ENCODE measurements around the gene DENND4A. TPM values are rescaled to one million over a fixed set of nuclear protein-coding genes. Genes with fewer than 3 reads are reported as not detected.

Gene DENND4A
- total and polyA plus RNA-seq, 11 donors: 2.7 to 26.6 (median 15.1) TPM

GRCh38 chr15:65612949-65613744 is 178.9 kb downstream of the DENND4A start:
- H3K27ac ChIP-seq: no peak overlapping the region
- intact Hi-C loops (cut with DNase I): no loop called here

GRCh38 chr15:65612616-65612946 is 179.5 kb downstream of the DENND4A start:
- no peak for DNase-seq
- Histone ChIP-seq H3K9me3 (no peaks in the 10 kb centered on the region), H3K27ac (peak overlapping the region in 5 of 12 donors; percentile 87 to 98 (median 94)), H3K4me3 (no peak overlapping the region), H3K4me1 (peaks cover 3 to 28% (median 20%) of the 10 kb centered on the region in 12 donors), H3K36me3 (peaks cover 0 to 2% (median 0%) of the 10 kb centered on the region in 9 donors), H3K27me3 (no peaks in the 10 kb centered on the region)
- TF ChIP-seq POLR2A (IDR thresholded peaks at IDR 0.05): no peak
- no peak for TF ChIP-seq CTCF (IDR thresholded peaks at IDR 0.05)
- 69 to 75% (median 72%) methylated on average over 2 of the region's 2 CpGs for WGBS, 4 donors
- intact Hi-C loops (cut with DNase I): no loop called here
- ATAC-seq: no peak

More at GRCh38 chr15:65612949-65613744, 178.9 kb downstream of the DENND4A start:
- no peaks in the 10 kb centered on the region for H3K36me3 ChIP-seq
- H3K4me3 ChIP-seq: no peak overlapping the region
- DNase-seq (no peak), ATAC-seq (no peak)
- peaks cover 3 to 28% (median 20%) of the 10 kb centered on the region in 12 donors for H3K4me1 ChIP-seq
- no peaks in the 10 kb centered on the region for H3K27me3 ChIP-seq
- WGBS, 4 donors: 75 to 80% (median 78%) methylated on average over 6 of the region's 6 CpGs
- TF ChIP-seq POLR2A (IDR thresholded peaks at IDR 0.05): no peak
- TF ChIP-seq CTCF (IDR thresholded peaks at IDR 0.05): no peak
- no peaks in the 10 kb centered on the region for H3K9me3 ChIP-seq

- 68 to 84% (median 83%) methylated on average over 5 of the region's 5 CpGs for WGBS, 4 donors
- no peak for TF ChIP-seq POLR2A (IDR thresholded peaks at IDR 0.05)
- TF ChIP-seq CTCF (IDR thresholded peaks at IDR 0.05): no peak
- Histone ChIP-seq H3K27me3 (no peaks in the 10 kb centered on the region), H3K36me3 (peaks cover 0 to 8% (median 0%) of the 10 kb centered on the region in 9 donors), H3K9me3 (no peaks in the 10 kb centered on the region), H3K4me1 (peaks cover 3 to 28% (median 20%) of the 10 kb centered on the region in 12 donors), H3K27ac (peak overlapping the region; percentile 87 to 98 (median 94)), H3K4me3 (peak overlapping the region in 11 of 12 donors; percentile 78 to 98 (median 87))
- intact Hi-C loops (cut with DNase I): loop anchor here in 2 of 10 donors (1.0 to 2.0 kb wide), 3 partner anchors 81 to 257 kb away; partner anchors contain the start of genes DPP8 (in 1 of the 2), HACD3 (in 1 of the 2) and RAB11A (in 1 of the 2)
- ATAC-seq (no peak), DNase-seq (no peak)
These were observed 180.0 kb downstream of the DENND4A start for GRCh38 chr15:65611888-65612615.
